RCC 7860 (cell line): ENCODE measurements around the gene TNNT2.

Experiments used
- DNase-seq: peaks from one replicate; pipeline ENCODE4 v3.0.0-alpha.2; 2015; ENCODE audit warnings: low spot score
- FAIRE-seq: peaks from 2 replicates; lab custom pipeline; 2012; peaks lifted over from hg19 to GRCh38; lab: Jason Lieb, UNC

Gene TNNT2

GRCh38 chr1:201404055-201404454 is 26.6 kb upstream of the TNNT2 start:
- DNase-seq = no peak
- no peak for FAIRE-seq

GRCh38 chr1:201403359-201403758 is 25.9 kb upstream of the TNNT2 start:
- DNase-seq (no peak), FAIRE-seq (no peak)

GRCh38 chr1:201401700-201402099 is 24.2 kb upstream of the TNNT2 start:
- no peak for FAIRE-seq

GRCh38 chr1:201400852-201401230 is 23.4 kb upstream of the TNNT2 start:
- DNase-seq (no peak), FAIRE-seq (no peak)

More at GRCh38 chr1:201401700-201402099, 24.2 kb upstream of the TNNT2 start:
- no peak for DNase-seq

- no peak for FAIRE-seq
These were observed 22.9 kb upstream of the TNNT2 start for GRCh38 chr1:201400212-201400851.

GRCh38 chr1:201399352-201400126 is 22.1 kb upstream of the TNNT2 start:
- FAIRE-seq (no peak), DNase-seq (no peak)

More at GRCh38 chr1:201400212-201400851, 22.9 kb upstream of the TNNT2 start:
- no peak for DNase-seq

GRCh38 chr1:201399018-201399351 is 21.5 kb upstream of the TNNT2 start, which contains the start of gene LAD1:
LAD1 (minus strand) TSS chr1:201399324; CDS start chr1:201399306, 18 bp downstream.
- DNase-seq = no peak
- no peak for FAIRE-seq

- FAIRE-seq = no peak
These were observed 20.2 kb upstream of the TNNT2 start for GRCh38 chr1:201397675-201398074.

GRCh38 chr1:201396861-201397464 is 19.5 kb upstream of the TNNT2 start:
- peak; percentile 86 for FAIRE-seq
- DNase-seq = peak; percentile 86

More at GRCh38 chr1:201397675-201398074, 20.2 kb upstream of the TNNT2 start:
- DNase-seq = peak; percentile 24

GRCh38 chr1:201395936-201396335 is 18.5 kb upstream of the TNNT2 start:
- no peak for FAIRE-seq

GRCh38 chr1:201394591-201394990 is 17.1 kb upstream of the TNNT2 start:
- DNase-seq (no peak), FAIRE-seq (no peak)

More at GRCh38 chr1:201395936-201396335, 18.5 kb upstream of the TNNT2 start:
- DNase-seq = no peak

- no peak for FAIRE-seq
These were observed 15.6 kb upstream of the TNNT2 start for GRCh38 chr1:201393076-201393475.

GRCh38 chr1:201391651-201392511 is 14.4 kb upstream of the TNNT2 start:
- FAIRE-seq = no peak
- DNase-seq = no peak

More at GRCh38 chr1:201393076-201393475, 15.6 kb upstream of the TNNT2 start:
- no peak for DNase-seq

GRCh38 chr1:201391225-201391624 is 13.7 kb upstream of the TNNT2 start:
- FAIRE-seq (no peak), DNase-seq (no peak)

GRCh38 chr1:201389051-201389450 is 11.6 kb upstream of the TNNT2 start:
- DNase-seq = no peak
- no peak for FAIRE-seq

GRCh38 chr1:201386208-201386607 is 8.7 kb upstream of the TNNT2 start:
- no peak for FAIRE-seq
- no peak for DNase-seq

- FAIRE-seq (no peak), DNase-seq (peak; percentile 66)
These were observed 7.9 kb upstream of the TNNT2 start for GRCh38 chr1:201385299-201385891.

GRCh38 chr1:201384406-201384782 is 6.9 kb upstream of the TNNT2 start:
- DNase-seq = no peak
- FAIRE-seq = no peak

GRCh38 chr1:201383647-201384405 is 6.3 kb upstream of the TNNT2 start:
- peak; percentile 69 for DNase-seq
- no peak for FAIRE-seq

- FAIRE-seq (no peak), DNase-seq (no peak)
These were observed 3.6 kb upstream of the TNNT2 start for GRCh38 chr1:201381130-201381529.
